ENCODE results near the gene TERT. TPM values are rescaled to one million over a fixed set of nuclear protein-coding genes. Genes with fewer than 3 reads are reported as not detected.
"Not testable (repeated sequence)": the region's sequence is repeated elsewhere in the genome, so short reads cannot be mapped to it uniquely, and the experiment has no call there.

TERT gene
- under 1 TPM; 0.17 to 0.43 (median 0.28) TPM for polyA plus RNA-seq (ENCODE audit: insufficient read length in 3 of 3)

GRCh38 chr5:1294835-1295649 is at the start of gene TERT:
TERT (minus strand) TSS chr5:1295068; CDS start chr5:1294989, 79 bp downstream.
- DNase-seq (ENCODE audit: low read depth in 3 of 3, low spot score in 2 of 3) = no peak

- no peak for DNase-seq (ENCODE audit: low read depth in 3 of 3, low spot score in 2 of 3)
Measured at GRCh38 chr5:1343931-1344901, 49.3 kb upstream of the TERT start.

DNA sequence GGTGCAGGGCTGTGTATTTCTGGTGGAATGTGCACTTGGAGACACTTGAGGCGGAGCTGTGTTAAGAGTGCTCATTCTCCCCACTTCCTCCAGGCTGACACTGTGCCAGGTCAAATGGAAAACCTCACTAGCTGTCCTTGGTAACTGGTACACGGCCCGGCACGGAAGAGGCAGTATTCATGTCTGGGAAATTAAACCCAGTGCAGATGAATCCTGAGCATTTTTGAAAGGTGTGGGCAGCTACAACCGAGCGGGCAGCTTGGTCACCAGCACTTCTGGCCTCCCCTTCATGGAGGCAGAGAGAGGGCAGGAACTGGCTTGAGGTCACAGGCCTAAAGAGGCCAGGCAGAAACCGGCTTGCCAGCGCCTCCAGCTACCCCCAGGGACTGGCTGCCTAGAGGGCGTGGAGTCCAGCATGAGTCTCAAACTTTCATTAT is 48.5 kb upstream of the TERT start:
- no peak for DNase-seq (ENCODE audit: low read depth in 3 of 3, low spot score in 2 of 3)

GRCh38 chr5:1342711-1343110 is 47.8 kb upstream of the TERT start:
- DNase-seq (ENCODE audit: low read depth in 3 of 3, low spot score in 2 of 3) = not testable (repeated sequence)

- DNase-seq (ENCODE audit: low read depth in 3 of 3, low spot score in 2 of 3) = no peak
Measured at GRCh38 chr5:1342268-1342667, 47.4 kb upstream of the TERT start.

DNA sequence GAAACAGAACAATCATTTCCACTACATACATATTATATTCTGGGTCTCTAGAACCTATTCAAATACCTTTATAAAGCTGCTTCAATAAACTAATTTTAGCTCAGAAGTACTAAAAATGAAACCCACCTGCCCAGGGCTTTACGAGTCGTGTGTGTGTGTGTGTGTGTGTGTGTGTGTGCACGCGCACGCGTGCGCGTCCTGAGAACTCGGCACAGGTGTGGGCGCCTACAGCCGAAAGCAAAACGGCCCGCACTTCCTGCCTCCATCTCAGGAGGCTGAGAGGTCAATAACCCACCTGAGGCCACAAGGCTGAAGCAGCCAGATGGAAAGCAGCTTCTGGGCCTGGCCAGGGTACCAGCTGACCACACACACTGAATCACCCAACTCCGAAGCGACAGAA is 47.0 kb upstream of the TERT start:
- no peak for DNase-seq (ENCODE audit: low read depth in 3 of 3, low spot score in 2 of 3)

GRCh38 chr5:1339818-1340210 is 44.9 kb upstream of the TERT start:
- DNase-seq (ENCODE audit: low read depth in 3 of 3, low spot score in 2 of 3) = not testable (repeated sequence)

GRCh38 chr5:1339139-1339817 is 44.4 kb upstream of the TERT start:
- DNase-seq (ENCODE audit: low read depth in 3 of 3, low spot score in 2 of 3) = not testable (repeated sequence)

DNA sequence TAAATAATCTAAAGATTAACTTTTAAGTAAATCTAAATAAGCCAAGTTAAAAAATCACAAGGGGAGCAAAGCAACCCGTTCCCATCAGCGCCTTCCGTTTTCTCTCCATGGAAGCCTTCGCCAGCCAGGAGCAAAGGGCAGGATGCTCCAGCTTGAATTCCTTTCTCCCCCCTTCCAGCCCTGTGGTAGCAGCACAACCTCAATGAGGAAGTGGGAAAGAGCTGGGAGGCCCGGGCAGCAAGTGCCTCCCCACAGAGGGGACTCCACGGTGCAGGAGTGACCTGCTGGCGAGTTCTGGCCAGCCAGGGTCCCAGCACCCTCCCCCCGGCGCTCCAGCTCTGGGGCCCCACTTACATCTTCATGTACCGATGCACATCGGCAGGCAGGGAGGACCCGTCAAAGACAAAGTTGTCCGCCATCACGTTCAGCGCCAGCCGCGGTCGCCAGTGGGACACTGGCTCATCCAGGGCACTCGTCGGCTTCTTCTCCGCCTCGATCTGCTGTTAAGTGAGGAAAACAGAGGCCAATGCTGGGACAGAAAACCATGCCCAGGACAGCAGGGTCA is 43.7 kb upstream of the TERT start:
- no peak for DNase-seq (ENCODE audit: low read depth in 3 of 3, low spot score in 2 of 3)

DNA sequence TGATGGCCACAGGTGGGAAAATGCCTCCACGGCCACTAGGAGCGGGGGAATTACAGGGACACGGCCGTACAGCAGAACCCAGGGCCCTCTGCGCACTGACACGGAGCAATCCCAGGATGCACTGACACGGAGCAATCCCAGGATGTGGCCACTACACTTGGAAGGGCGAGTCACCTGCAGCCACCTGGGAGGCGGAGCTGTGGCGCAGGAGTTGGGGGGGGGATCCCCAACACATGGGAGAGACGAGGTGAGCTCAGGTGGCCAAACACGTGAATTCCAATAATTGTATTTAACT is 43.3 kb upstream of the TERT start:
- no peak for DNase-seq (ENCODE audit: low read depth in 3 of 3, low spot score in 2 of 3)

DNA sequence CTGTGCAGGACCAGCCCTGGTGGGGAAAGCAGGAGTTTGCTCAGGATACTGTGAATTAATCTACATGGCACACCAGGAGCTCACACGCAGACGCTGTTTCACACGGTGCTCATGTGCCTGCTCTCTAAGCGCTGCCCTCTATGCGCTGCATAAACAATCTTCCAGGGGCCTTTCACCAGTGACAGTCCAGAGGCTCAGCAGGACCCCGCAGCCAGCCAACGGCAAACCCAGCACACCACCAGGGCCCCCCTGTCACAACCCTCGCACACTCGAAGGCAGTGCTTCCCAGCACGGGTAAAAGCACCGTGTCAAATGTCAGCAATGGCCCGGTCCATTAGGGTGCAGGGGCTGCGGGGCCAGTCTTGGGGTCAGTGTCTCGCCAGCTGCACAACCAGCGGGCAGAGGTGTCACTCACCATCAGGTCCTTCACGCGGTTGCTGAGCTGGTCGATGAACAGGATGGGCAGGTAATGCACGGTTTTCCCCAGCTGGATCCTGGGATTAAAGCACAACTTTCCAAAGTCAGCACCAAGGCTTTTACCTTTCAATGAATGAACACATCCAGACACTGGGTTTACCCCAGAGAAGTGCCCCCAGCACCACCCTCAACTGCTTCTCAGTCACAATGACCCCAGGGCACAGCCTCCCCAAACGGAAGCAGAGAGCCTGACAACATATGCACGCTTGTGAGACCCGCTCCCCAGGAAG is 42.8 kb upstream of the TERT start:
- DNase-seq (ENCODE audit: low read depth in 3 of 3, low spot score in 2 of 3) = no peak

- DNase-seq (ENCODE audit: low read depth in 3 of 3, low spot score in 2 of 3) = no peak
Measured at GRCh38 chr5:1336749-1337488, 42.1 kb upstream of the TERT start.

DNA sequence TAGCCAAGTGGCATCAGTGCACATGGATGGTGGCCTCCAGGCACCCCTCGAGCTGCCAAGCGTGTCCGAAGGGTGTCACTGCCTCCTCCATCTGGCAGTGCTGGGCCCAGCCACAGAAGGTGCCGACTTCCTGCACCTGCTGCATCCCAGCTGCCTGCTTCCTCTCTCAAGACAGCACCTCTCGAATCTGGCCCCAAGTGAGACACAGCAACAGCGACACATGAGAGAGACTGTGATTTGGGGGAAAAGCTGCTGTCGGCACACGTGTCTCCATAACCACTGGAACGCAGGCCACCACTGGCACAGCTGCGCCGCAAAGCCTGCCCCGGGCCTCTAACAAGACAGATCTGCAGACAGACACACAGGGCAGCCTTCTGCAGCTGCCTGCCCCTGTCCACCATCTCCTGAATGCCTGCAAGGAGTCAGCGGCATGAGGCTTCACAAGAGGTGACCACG is 41.3 kb upstream of the TERT start:
- no peak for DNase-seq (ENCODE audit: low read depth in 3 of 3, low spot score in 2 of 3)

DNA sequence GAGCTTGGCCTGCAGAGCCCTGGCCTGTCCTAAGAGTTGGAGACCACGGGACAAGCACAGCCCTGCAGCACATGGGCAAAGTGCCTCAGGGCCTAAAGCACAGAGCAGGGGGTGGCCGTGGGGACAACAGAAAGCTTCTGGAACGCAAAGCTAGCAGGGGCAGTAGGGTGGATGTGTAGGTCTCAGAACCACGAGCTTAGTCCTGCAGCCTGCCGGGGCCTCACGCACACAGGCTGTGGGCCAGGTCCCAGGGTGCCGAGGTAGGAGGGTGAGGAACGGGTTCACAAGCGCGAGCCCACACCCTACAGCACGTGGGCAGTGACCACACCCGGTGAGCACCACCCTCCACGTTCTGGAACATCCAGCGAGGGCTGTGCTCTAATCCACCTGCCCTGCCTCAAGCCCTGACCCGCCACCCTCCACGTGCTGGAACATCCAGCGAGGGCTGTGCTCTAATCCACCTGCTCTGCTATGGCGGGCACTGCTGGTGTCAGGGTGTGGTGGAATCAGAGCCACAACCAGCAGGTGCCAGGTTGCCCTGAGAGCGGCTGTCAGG is 40.8 kb upstream of the TERT start:
- DNase-seq (ENCODE audit: low read depth in 3 of 3, low spot score in 2 of 3) = no peak

DNA sequence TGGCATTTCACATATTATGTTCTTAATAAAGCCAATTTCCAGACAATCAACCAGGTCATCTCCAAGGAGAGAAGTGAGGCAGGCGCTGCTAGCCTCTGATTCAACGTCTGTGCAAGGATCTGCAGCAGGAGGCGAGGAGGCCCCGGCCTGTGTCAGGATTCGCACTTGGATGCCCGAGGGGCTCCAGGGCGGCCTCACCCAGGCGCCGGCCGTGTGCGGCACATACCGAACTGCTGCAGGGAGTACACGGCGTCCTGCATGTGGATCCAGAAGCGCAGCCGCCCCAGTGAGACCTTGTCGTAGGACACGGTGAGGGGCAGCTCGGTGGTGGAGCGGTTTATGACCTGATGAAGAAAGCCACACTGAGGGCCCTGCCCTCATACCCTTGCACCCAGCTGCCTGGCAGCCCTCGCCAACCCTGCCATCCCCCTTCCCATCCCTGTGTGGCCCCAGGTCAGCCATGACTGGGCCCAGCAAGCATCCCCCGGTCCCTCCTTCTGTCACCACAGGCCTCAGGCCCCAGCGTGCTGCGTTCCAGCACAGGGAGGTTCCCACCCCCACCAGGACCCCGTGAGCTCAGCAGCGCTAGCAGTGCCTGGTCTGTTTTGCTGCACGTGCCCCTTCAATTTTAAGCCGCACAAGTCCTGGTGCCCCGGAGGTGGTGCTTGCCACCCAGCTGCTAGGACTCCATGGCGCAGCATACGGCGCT is 40.1 kb upstream of the TERT start:
- DNase-seq (ENCODE audit: low read depth in 3 of 3, low spot score in 2 of 3) = no peak

DNA sequence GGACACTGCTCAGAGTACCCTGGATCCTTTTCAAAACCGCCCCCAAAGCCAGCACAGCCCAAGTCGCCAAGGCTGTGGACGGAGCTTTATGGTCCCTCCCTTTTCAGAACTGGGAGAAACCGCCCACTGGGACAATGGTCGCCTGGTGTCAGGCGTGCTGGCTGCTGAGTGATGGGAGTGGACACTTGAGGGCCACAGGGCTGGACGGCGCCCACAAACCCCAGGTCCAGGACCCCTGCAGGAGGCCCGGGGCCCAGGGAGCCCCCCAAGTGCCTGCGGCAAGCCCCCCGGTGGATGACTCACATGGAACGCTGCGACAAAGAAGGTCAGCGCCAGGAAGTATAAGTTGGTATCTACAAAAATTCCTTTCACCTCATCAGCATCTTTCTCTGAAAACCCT is 39.1 kb upstream of the TERT start:
- no peak for DNase-seq (ENCODE audit: low read depth in 3 of 3, low spot score in 2 of 3)

- not testable (repeated sequence) for DNase-seq (ENCODE audit: low read depth in 3 of 3, low spot score in 2 of 3)
Measured at GRCh38 chr5:1333286-1333685, 38.4 kb upstream of the TERT start.

DNA sequence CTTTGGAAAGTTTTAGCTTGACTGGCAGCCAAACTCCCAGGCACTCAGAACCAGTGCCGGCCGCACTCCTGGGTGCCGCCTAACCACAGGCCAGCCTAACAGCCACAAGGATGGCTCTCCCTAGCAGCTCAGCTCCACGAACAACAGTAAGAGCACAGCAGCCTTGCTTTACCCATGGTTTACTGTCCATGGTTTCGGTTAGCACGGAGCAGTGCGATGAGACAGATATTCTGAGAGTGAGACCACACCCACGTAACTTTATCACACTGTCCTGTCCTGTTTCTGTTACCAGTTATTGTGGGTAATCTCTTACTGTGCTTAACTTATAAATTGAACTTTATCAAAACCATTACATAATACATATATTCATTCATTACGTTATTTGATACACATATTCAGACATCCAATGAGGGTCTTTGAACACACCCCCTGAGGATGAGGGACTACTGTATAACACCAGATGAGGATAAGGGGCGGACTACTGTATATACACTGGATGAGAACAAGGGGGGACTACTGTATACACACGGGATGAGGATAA is 37.7 kb upstream of the TERT start:
- DNase-seq (ENCODE audit: low read depth in 3 of 3, low spot score in 2 of 3) = no peak
